ENCODE results near the gene APCDD1L.

DNA sequence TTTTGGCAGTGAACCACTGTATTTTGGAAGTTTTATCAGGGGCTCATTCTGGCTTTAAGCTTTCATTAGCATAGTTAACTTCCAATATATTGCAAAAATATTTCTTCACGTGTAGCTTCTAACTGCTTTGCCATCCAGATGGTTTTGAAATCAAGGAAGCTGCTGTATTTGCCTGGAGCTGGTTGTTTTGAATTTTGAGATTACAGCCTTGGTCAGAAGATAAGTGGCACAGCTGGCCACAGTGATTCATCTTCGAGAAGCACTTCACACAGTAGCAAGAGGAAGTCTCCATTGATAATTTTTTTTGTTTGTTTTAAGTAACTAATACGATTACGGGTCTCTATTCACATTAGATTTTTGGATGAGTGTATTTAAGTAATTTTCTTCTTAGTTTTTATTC lies 3.8 kb downstream of the APCDD1L start:
- TF ChIP-seq, protein P1, sequence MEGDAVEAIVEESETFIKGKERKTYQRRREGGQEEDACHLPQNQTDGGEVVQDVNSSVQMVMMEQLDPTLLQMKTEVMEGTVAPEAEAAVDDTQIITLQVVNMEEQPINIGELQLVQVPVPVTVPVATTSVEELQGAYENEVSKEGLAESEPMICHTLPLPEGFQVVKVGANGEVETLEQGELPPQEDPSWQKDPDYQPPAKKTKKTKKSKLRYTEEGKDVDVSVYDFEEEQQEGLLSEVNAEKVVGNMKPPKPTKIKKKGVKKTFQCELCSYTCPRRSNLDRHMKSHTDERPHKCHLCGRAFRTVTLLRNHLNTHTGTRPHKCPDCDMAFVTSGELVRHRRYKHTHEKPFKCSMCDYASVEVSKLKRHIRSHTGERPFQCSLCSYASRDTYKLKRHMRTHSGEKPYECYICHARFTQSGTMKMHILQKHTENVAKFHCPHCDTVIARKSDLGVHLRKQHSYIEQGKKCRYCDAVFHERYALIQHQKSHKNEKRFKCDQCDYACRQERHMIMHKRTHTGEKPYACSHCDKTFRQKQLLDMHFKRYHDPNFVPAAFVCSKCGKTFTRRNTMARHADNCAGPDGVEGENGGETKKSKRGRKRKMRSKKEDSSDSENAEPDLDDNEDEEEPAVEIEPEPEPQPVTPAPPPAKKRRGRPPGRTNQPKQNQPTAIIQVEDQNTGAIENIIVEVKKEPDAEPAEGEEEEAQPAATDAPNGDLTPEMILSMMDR (IDR thresholded peaks at IDR 0.05) = no peak
- TF ChIP-seq POLR2A (IDR thresholded peaks at IDR 0.05) = no peak

Data from uterus (tissue), 2 donors.